Left colon (tissue), 2 donors: ENCODE measurements around the gene ACOX2. TPM values are rescaled to one million over a fixed set of nuclear protein-coding genes. Genes with fewer than 3 reads are reported as not detected.

Source experiments
- ATAC-seq: fragments of 200-7000 bp; cut with Tn5 transposase; one replicate; pipeline ENCODE4 v1.9.1; 2020; ENCODE audit warnings: mild to moderate bottlenecking, moderate library complexity
- DNase-seq, 2 donors: peaks; one replicate each; pipeline ENCODE4 v3.0.0-alpha.2; 2020
- intact Hi-C, 2 donors: fragments of 100-400 bp; cut with DNase I in 1 of 2; cut with micrococcal nuclease in 1 of 2; formaldehyde crosslinking; loops; one replicate each; pipeline versions ENCODE4 v1.11.2 to v1.14.0; 2022; cut with DNase I, micrococcal nuclease
- total RNA-seq, 2 donors: library from RNA; stranded (reverse); fragmentation: NEBNext Ultra II Directional; extraction: Animal tissue kit (Norgen Biotek cat#: 25700); gene quantifications; one replicate each; pipeline ENCODE4 v1.2.1, GENCODE V29; 2021
- donor health status: DM: no; HTN: no; CAD: no.
- donor health status: DM: yes; HTN: yes; CAD: no.

ACOX2 gene
- total RNA-seq, 2 donors from 2014 or later, result 17.0 to 17.8 TPM

- ATAC-seq, result peak; percentile 96
- peak; percentile 72 to 78 for DNase-seq
- intact Hi-C loops, result no loop called here
Measured at GRCh38 chr3:58463181-58463941, 73.6 kb downstream of the ACOX2 start.

GRCh38 chr3:58462829-58463180 lies 74.2 kb downstream of the ACOX2 start:
- intact Hi-C loops, result no loop called here
- DNase-seq (no peak), ATAC-seq (no peak)

GRCh38 chr3:58459160-58459559 lies 77.8 kb downstream of the ACOX2 start:
- intact Hi-C loops, result no loop called here
- ATAC-seq (no peak), DNase-seq (no peak)

Other genes starting within 250 kb of the ACOX2 start
- gene RPP14, start 230.9 kb downstream of the ACOX2 start, total RNA-seq, result 10 to 100 TPM; 19.9 to 21.3 TPM
- gene HTD2, start 230.7 kb downstream of the ACOX2 start, total RNA-seq, result 10 to 100 TPM in 1 of 2 donors, 1 to 10 TPM in 1; 8.2 to 13.0 TPM
- 10 to 100 TPM; 10.2 to 12.6 TPM for gene PXK, start 204.3 kb downstream of the ACOX2 start, total RNA-seq
- 10 to 100 TPM; 59.5 to 73.3 TPM for gene PDHB, start 103.4 kb downstream of the ACOX2 start, total RNA-seq
- 1 to 10 TPM; 5.7 to 6.3 TPM for gene KCTD6, start 45.1 kb downstream of the ACOX2 start, total RNA-seq
- gene FAM107A, start 40.2 kb upstream of the ACOX2 start, total RNA-seq, result 10 to 100 TPM in 1 of 2 donors, 1 to 10 TPM in 1; 7.8 to 10.2 TPM
- 100 to 1,000 TPM; 510 to 690 TPM for gene FAM3D, start 129.6 kb upstream of the ACOX2 start, total RNA-seq